ENCODE results near the gene ATP5F1D. TPM values are rescaled to one million over a fixed set of nuclear protein-coding genes. Genes with fewer than 3 reads are reported as not detected.
A peak's percentile ranks its signal among the peaks of the same experiment; 100 is the strongest.

Gene ATP5F1D
- total RNA-seq, 1 experiment from 2014 or later, result 179 TPM

DNA sequence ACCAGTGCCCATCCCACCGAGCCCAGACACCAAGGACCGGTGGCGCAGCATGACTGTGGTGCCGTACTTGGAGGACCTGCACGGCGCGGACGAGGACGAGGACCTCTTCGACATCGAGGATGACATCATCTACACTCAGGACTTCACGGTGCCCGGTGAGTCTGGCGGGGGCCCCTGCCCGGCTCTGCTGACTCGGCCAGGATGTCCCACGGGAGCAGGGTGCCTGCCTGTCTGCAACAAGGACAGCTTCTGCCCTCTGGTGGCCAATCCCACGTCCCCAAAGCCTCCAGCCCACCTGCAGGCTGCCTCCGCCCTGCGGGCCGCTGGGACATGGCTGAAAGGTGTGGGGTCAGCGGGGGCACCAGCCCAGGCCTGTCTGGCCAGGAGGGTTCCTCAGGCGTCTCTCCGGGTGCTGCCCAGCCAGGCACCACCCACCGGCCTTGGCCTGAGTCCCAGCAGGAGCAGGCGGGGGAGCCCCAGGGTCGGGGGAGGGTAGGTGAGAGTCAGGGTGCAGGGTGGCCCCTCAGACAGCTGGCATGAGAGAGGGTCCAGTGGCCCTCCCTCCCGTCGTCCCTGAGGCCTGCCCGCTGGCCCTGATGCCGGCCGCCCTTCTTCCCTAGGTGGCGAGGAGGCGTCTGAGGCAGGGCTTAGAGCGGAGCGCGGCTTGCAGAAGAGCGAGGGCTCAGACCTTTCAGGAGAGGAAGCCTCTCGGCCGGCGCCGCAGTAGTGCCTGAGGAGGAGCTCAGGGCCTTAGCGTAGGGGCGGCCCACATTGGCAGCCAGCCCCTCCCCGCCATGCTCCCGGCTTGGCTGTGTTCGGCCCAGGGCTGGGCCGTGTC, 18.3 kb upstream of the ATP5F1D start:
- no peaks in the 10 kb centered on the region for H3K4me1 ChIP-seq (ENCODE audit: insufficient read depth, low read length)
- H2BK12ac ChIP-seq (ENCODE audit: insufficient read length, low read depth, low read length), result no peak overlapping the region
- H4K91ac ChIP-seq (ENCODE audit: insufficient read length, low read depth, low read length), result no peak overlapping the region
- H4K5ac ChIP-seq (ENCODE audit: insufficient read length, low read depth, low read length), result no peak overlapping the region
- no peak overlapping the region for H3K27ac ChIP-seq (ENCODE audit: insufficient read length, low read depth, low read length)
- no CpG with 5 or more reads among the region's 48 CpGs for WGBS (ENCODE audit: extremely low coverage, insufficient read length, low lambda C conversion rate)
- H3K4ac ChIP-seq (ENCODE audit: low read depth, low read length), result no peak overlapping the region
- no peak overlapping the region for H3K4me2 ChIP-seq (ENCODE audit: insufficient read depth, insufficient read length, low read length)
- no peak overlapping the region for H3K14ac ChIP-seq (ENCODE audit: insufficient read depth, low read length)
- no peak overlapping the region for H2BK20ac ChIP-seq (ENCODE audit: low read depth, low read length, poor library complexity, severe bottlenecking)
- DNase-seq, result peak; percentile 81
- Mint-ChIP-seq H3K9me3 (no peaks in the 10 kb centered on the region), H3K27me3 (ENCODE audit: low read depth) (no peaks in the 10 kb centered on the region), H3K4me3 (no peak overlapping the region), H3K4me1 (peaks cover 0 to under 1% of the 10 kb centered on the region in 2 experiments; a peak in 1 of 4 replicates), H3K27ac (peak overlapping the region in 1 of 3 experiments; percentile 77; a peak in 1 of 7 replicates), H3K36me3 (ENCODE audit: insufficient read depth in 1 of 3, low read depth in 3 of 3) (peaks cover 2 to 13% (median 6%) of the 10 kb centered on the region in 3 experiments; a peak in 6 of 7 replicates)
- no peaks in the 10 kb centered on the region for H3K23me2 ChIP-seq (ENCODE audit: insufficient read length, low read depth, low read length, poor library complexity, severe bottlenecking)
- no peaks in the 10 kb centered on the region for H3K9me3 ChIP-seq (ENCODE audit: control insufficient read depth, low read depth, low read length)
- H3K9ac ChIP-seq (ENCODE audit: extremely low read depth, insufficient read length, low read length), result no peak overlapping the region
- no peaks in the 10 kb centered on the region for H3K27me3 ChIP-seq (ENCODE audit: insufficient read depth, low read length)
- peaks cover 4% of the 10 kb centered on the region for H3K79me1 ChIP-seq (ENCODE audit: insufficient read depth, low read depth, low read length, poor library complexity, severe bottlenecking)
- H2AK5ac ChIP-seq (ENCODE audit: insufficient read length, low read length), result no peak overlapping the region
- no peaks in the 10 kb centered on the region for H3K79me2 ChIP-seq (ENCODE audit: insufficient read depth, low read length)
- H3K23ac ChIP-seq (ENCODE audit: insufficient read length, low read depth, low read length), result no peak overlapping the region
- no peak overlapping the region for H3K56ac ChIP-seq (ENCODE audit: insufficient read length, low read depth, low read length)
- H2BK15ac ChIP-seq (ENCODE audit: low read depth, low read length), result no peak overlapping the region
- no peak overlapping the region for H2BK120ac ChIP-seq (ENCODE audit: low read depth, low read length, poor library complexity, severe bottlenecking)
- TF ChIP-seq, protein P1, sequence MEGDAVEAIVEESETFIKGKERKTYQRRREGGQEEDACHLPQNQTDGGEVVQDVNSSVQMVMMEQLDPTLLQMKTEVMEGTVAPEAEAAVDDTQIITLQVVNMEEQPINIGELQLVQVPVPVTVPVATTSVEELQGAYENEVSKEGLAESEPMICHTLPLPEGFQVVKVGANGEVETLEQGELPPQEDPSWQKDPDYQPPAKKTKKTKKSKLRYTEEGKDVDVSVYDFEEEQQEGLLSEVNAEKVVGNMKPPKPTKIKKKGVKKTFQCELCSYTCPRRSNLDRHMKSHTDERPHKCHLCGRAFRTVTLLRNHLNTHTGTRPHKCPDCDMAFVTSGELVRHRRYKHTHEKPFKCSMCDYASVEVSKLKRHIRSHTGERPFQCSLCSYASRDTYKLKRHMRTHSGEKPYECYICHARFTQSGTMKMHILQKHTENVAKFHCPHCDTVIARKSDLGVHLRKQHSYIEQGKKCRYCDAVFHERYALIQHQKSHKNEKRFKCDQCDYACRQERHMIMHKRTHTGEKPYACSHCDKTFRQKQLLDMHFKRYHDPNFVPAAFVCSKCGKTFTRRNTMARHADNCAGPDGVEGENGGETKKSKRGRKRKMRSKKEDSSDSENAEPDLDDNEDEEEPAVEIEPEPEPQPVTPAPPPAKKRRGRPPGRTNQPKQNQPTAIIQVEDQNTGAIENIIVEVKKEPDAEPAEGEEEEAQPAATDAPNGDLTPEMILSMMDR (conservative IDR thresholded peaks at IDR 0.05), result peak; percentile 69
- no peak overlapping the region for H4K8ac ChIP-seq (replicated peaks; ENCODE audit: insufficient read length, low read depth, low read length)
- no peak overlapping the region for H2AFZ ChIP-seq (ENCODE audit: low read length)
- H3K18ac ChIP-seq (ENCODE audit: insufficient read length, low read depth, low read length), result no peak overlapping the region
- no peaks in the 10 kb centered on the region for H4K20me1 ChIP-seq (ENCODE audit: control insufficient read depth, insufficient read depth, insufficient read length)
- H3T11ph ChIP-seq (ENCODE audit: low read length), result no peak overlapping the region
- H2BK5ac ChIP-seq (ENCODE audit: insufficient read length, low read length), result no peak overlapping the region

Measured in H9 (cell line).